Activated CD4-positive, alpha-beta T cell treated with anti-CD3 and anti-CD28 coated beads, Interleukin-2, amount 50 U/mL, for 1 hour (primary cell): Measurements from ENCODE around the gene RAB8A.
A peak's percentile ranks its signal among the peaks of the same experiment; 100 is the strongest.
"Not testable (repeated sequence)": the region's sequence is repeated elsewhere in the genome, so short reads cannot be mapped to it uniquely, and the experiment has no call there.

Experiments
- DNase-seq: peaks from one replicate; pipeline ENCODE4 v3.0.0-alpha.2; 2020

The RAB8A gene

DNA sequence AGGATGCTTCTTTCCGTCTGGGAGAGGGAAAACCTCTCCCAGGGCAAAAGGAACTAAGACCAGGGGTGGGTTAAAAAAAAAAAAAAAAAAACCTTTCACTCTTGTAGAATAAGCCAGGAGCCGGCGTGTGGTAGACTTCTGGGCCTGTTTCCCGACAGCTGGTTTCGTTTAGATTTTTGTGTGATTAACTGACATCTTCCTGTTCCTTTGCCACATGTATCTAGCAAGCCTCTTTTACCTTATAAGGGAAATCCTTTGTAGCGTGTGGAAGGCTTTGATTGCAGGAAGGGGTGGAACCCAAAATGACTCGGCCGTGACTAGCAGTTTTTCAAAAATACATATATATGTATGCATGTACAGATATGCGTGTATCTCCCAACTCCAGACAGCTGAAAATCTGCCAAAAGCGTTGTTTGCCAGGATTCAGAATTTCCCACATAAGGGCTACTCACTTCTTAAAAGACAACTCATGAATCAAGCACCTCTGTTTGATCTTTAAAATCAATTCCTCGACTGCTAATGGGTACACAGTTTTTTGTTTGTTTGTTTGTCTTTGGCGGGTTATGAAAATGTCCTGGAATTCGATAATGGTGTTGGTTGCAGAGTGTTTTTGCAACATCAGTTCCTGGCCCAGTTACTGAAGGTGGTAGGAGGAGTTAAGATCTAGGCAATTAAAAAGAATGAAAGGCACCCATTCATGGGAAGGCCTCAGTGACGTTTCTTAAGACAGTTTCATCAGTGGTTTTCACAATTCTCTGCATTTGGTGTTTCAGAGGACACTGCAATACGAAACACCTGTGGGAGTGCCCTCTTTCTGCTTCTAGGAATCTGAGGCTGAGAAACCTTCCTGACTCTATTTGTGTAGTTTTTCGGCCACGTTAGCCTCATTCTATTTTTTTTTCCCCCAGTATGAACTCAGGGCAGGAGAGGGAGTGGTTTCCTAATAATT, 32.7 kb upstream of the RAB8A start:
- peak; percentile 59 for DNase-seq

DNA sequence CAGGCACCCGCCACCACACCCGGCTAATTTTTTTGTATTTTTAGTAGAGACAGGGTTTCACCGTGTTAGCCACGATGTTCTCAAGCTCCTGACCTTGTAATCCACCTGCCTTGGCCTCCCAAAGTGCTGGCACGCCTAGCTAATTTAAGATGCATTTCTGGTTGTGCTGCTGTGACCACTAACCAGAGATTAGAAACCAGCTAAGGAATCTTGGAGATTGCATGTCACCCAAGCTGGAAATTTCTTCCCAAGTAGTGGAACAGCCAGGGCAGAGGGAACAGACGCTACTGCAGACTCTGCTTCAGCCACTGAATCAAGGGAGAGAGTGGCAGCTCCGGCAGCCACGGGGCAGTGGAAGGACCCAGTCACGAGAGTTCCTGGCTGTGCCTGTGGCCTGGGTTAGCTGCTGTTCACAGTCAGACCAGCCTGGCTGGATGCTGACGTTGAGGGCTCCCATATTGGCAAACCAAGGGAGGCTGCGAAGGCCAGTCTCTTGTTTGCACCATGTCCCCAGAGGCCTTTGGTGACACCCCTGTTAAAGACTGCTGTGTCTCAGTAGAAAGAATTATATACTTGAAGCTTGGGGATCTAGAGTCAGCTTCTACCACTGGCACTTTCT, 27.5 kb upstream of the RAB8A start:
- DNase-seq, result no peak

DNA sequence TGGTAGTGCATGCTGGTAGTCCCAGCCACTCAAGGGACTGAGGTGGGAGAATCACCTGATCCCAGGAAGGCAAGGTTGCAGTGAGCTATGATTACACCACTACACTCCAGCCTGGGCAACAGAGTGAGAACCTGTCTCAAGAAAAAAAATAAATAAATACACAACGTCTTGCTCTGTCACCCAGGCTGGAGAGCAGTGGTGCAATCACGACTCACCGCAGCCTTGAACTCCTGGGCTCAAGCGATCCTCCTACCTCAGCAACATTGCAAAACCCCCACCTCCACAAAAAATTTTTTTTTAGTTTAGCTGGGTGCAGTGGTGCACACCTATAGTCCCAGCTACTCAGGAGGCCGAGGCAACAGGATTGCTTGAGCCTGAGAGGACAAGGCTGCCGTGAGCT, 26.6 kb upstream of the RAB8A start:
- DNase-seq, result no peak

DNA sequence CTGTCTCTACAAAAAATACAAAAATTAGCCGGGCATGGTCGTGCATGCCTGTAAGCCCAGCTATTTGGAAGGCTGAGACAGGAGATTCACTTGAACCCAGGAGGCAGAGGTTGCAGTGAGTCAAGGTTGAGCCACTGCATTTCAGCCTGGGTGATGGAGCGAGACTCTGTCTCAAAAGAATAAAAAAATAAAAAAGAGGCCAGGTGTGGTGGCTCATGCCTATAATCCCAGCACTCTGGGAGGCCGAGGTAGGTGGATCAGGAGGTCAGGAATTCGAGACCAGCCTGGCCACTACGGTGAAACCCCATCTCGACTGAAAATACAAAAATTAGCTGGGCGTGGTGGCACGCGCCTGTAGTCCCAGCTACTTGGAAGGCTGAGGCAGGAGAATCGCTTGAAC, 24.3 kb upstream of the RAB8A start:
- DNase-seq, result not testable (repeated sequence)

DNA sequence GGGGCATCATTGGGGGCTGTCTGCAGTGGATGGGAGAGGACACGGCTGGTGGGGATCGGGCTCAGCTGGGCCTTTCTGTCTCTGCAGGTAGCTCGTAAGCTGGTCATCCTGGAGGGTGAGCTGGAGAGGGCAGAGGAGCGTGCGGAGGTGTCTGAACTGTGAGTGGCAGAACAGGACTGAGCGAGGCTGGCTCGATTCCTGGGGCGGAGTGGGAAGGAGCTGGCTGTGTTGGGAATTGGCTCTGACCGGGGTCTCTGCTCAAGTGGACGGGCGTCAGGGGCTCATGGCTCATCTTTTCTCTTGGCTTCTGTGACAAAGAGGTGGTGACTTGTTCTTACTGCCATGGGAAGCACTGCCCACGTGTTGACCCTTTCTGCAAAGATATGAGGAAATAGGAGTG, 23.7 kb upstream of the RAB8A start:
- no peak for DNase-seq

DNA sequence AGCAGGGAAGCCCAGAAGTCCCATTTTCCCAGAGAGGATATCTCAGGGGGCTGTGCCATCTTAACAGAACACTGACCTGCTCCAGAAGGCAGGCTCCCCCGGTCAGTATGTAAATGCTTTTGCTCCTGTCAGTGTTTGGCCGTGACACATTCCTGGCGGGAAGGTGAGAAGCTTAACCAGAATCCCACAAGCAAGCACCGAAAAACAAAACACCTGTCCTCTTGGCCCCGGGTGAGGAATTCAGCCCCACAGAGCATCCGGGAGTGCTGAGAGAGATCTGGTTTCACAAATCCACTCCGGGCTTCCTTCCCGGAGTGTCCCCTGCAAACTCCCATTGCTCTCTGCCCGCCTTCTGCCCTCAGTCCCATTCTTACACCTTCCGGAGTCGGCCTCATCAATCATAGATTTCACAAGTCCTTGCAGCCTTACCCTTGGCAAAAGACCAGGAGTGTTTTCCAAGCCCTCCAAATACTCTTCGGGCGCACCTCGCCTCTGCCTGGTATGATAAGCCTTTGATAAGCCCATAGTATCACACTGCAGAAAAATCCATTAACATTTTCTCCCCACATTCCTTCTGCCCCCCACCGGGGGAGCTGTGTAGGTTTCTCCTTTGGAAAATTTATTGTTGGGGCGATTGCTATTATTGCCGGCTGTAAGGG, 23.2 kb upstream of the RAB8A start:
- no peak for DNase-seq

DNA sequence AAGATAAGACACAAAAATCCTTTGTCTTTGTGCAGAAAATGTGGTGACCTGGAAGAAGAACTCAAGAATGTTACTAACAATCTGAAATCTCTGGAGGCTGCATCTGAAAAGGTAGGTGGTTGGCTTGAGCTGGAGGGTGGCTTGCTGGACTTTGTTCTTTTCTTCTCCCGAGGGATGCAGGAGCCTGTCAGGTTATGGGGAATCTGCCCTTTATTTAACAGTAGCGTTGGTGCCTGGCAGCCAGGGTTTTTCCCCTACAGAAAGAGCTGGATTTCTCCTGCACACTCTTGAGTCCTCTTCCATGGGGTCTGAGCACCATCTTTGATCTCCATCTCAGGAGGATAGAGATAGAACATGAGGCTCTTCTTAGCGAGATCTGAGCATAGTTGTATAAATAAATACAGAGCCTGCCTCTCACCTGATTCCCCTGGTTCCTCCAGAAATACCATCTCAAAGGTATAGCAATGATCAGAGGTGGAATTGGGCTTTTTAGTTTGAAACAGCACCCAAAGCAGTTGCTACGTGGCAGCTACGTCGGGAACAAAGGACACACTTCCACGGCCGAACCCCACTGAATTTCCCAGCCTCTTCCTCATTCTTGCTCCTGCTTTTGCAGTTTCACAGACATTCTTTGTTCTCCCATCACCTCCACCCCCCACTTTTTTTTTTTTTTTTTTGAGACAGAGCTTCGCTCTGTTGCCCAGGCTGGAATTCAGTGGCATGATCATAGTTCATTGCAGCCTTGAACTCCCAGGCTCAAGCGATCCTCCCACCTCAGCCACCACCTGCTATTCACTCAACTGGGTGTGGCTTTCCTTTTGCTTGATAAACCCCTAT, 22.5 kb upstream of the RAB8A start:
- no peak for DNase-seq

DNA sequence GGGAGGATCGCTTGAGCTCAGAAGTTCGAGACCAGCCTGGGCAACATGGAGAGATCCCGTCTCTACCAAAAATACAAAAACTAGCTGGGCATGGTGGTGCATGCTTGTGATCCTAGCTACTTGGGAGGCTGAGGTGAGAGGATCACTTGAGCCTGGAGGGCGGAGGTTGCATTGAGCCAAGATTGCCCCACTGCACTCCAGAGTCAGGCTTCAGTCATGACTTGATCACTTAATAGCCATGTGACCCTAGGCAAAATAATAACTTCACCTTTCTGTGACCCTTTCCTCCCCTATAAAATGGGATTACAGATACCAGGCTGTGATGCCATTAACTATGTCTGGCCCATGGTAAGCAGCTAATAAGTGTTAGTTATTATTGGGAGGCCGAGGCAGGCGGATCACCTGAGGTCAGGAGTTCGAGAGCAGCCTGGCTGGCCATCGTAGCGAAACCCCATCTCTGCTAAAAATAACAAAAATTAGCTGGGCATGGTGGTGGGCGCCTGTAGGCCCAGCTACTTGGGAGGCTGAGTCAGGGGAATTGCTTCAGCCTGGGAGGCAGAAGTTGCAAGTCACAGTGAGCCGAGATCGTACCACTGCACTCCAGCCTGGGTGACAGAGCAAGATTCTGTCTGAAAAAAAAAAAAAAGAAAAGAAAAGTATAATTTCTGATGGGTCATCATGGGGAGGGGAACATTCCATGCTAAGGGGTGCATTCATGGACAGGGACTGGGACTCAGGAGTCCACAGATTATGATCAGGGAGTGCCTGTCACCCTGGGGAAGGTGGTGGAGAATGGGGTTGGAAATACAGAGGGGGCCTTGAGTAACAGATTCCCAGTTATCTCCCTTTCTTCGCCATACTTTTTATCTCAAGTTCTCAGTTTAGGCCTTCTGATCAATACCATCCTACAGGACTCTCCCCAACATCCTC, 19.9 kb upstream of the RAB8A start:
- no peak for DNase-seq

DNA sequence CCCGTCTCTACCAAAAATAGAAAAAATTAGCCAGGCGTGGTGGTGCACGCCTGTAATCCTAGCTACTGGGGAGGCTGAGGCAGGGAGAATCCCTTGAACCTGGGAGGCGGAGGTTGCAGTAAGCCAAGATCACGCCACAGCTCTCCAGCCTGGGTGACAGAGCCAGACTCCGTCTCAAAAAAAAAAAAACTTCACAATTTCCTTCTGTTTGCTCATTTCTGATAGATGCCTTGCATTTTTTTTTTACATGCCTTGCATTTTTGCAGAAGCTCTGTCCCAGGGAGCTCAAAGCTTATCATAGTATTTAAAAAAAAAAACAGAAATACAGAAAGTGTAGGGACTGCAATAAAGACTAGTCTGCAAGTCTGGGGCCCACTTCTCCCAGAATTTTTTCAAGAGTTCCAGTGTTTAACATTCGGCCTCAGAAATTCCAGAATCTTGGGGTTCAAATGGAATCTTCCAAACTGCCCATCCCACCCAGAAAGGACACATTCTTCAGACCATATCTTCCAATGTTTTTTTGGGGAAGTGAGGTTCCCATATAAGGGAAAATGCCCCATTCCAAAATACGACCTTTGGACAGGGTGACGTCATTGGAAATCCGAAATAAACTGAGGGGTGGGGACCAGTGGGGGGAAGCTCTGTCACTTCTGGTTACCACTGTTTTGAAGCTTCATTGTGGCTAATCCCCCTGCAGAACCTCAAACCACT, 17.2 kb upstream of the RAB8A start:
- no peak for DNase-seq

DNA sequence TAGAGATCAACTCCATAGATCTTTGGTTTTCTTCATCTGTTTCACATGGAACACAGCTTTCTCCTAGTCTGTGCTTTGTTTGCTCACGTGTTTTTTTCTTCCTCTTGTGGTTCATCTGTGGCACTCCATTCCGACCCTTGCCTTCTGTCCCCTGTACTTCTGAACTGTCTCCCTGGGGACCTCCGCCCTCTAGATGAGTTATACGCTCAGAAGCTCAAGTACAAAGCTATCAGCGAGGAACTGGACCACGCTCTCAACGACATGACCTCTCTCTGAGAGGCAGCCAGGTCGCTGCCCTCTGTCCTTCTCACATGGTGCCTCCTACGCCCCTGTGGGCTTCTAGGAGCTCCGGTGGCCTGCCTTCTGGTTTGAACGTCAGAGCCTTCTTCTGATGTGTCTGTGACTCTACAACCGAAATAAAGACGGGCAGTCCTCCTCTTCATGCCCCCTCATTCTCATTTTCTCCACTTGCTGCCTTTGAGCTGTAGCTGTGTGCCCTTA, 16.6 kb upstream of the RAB8A start:
- DNase-seq, result no peak

DNA sequence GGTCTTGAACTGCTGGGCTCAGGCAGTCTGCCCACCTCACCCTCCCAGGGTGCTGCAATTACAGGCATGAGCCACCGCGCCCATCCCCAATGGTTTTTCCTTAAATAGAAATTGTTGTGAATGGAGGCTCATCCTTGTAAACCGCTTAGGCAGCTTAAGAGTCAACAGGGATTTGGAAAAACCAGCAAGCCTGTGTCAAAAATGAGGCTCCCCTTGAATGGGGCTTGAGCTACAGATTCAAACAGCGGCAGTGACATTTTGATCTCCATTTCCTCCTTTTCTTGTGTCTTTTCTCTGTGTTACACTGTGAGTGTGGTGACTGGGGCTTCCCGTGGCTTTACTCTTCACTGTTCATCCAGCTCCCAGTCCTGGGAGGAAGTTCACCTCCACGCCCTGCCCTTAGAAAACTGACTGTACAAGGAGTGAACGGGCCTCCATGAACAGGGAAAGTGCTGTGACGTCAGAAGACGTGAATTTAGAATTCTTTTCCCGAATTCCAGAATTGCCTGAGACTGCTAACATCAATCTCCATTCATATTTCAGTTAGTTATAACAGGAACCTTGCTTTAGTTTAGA, 15.3 kb upstream of the RAB8A start:
- DNase-seq, result no peak

DNA sequence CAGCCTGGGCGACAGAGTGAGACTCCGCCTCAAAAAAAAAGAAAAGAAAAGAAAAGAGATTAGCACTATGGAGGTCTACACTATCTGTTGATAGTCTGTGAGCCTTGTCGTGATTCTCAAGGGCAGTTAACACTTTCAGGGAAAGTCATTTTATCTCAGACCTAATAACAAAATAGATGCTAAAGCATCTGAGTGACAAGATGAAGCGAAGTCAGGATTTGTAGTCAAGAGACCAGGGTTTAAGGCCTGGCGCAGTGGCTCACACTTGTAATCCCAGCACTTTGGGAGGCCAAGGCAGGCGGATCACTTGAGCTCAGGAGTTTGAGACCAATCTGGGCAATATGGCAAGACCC, 13.3 kb upstream of the RAB8A start:
- DNase-seq, result no peak

DNA sequence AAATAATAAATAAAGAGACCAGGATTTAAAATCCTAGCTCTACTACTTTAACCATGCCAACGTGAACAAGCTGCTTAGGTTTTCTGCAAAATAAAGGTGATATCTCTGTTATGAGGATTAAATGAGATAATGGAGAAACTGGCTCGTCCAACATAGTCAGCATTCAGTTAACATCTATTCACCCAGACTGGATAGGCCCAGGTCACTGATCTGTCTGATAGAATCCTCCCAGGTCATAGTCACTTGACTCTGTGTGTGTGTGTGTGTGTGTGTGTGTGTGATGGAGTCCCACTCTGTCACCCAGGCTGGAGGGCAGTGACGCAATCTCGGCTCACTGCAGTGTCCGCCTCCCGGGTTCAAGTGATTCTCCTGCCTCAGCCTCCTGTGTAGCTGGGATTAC, 12.9 kb upstream of the RAB8A start:
- no peak for DNase-seq

DNA sequence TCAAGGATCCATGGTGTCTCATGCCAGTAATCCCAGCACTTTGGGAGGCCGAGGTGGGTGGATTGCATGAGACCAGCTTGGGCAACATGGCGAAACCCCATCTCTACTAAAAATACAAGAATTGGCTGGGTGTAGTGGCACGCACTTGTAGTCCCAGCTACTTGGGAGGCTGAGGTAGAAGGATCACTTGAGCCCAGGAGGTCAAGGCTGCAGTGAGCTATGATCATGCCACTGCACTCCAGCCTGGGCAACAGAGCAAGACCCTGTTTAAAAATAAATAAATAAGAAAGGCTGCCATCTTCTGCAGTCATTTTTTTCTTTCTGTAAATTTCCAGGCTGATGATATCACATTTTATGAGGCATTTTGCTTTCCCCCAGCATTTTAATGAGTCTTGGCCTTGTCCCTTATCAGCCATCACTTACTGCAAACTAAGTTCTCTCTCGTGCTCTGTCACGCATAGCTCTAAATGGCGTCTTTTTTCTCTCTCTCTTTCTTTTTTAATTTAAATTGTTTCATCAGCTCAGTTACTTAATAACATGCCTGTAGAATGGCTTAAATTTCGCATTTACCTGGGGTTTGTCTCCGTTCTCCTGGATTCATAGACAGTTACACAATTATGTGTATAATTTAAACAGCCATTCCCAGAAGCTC, 12.2 kb upstream of the RAB8A start:
- DNase-seq, result not testable (repeated sequence)

DNA sequence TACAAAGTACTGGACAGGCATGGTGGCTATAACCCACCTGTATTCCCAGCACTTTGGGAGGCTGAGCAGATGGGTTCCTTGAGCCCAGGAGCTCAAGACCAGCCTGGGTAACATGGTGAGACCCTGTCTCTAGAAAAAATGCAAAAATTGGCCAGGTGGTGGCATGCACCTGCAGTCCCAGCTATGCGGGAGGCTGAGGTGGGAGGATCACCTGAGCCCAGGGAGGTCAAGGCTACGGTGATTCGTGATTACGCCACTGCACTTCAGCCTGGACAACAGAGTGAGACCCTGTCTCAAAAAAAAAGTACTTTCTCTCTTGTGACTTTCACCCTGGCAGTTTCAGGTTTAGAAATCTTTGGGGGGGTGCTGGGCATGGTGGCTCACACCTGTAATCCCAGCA, 11.2 kb upstream of the RAB8A start:
- DNase-seq, result no peak

DNA sequence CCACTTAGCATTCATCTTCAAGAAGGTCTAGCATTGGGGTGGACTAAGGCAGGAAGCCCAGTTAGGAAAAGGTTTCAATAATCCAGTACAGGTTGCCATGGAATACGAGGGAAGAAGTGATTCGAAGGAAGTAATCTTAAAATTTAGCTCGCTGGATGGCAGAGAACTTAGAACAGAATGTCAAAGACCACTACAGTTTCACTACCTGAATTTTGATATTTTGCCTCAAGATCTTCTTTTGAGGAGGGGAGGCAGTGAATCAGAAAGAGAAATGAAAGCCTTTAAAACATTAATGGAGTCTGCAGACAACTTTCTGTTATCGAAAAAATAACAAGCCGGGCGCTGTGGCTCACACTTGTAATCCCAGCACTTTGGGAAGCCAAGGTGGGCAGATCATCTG, 7.0 kb upstream of the RAB8A start:
- DNase-seq, result no peak

DNA sequence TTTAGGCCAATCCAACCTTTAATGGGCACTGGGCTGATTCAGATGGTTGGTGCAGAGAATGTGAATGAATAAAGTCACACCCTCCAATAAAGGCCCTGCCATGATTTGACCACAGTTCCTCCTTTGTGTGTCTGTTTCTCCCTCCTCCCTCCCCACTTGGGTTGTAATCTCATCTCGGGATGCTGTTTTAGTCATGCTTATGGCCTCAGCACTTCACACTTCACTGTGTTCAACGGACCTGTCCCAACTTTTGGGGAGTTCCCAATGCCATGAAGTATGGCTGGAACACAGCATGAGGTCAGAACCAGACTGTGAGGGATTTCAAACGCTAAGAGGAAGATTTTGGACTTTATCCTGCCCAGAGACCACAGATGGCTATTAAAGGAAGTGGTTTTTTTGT, 5.6 kb upstream of the RAB8A start:
- no peak for DNase-seq

DNA sequence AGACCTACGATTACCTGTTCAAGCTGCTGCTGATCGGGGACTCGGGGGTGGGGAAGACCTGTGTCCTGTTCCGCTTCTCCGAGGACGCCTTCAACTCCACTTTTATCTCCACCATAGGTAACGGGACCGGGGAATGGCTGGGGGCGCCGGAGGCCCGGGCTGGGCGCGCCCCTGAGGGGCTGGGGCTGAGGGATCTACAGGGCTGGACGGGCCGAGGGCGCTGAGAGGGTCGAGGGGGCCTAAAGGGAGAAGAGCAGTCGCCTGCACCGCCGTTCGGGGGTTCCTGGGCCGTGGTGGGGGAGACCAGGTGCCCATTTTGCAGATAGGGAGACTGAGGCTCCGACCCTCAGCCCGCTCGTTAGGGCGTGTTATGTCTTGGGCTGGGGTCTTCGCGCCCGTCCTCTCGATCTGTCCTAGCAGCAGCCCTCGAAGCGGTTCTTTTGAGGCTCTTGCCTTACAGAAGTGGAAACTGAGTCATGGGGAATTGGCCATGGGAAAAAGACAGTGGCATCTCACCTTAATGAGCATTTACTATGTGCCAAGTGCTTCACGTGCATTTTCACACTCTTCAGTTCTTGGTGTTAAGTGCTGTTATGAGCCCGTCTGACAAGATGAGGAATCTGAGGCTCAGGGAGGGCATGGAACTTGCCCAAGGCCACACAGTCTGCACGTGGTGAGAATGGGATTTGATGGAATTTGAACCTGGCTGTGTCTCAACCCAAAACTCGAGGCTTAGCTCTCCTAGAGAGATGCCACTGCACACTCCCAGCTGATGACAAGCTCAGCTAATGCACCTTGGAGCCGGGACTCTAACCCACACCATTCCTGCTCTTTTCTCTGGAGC, 442 bp downstream of the RAB8A start:
- no peak for DNase-seq

DNA sequence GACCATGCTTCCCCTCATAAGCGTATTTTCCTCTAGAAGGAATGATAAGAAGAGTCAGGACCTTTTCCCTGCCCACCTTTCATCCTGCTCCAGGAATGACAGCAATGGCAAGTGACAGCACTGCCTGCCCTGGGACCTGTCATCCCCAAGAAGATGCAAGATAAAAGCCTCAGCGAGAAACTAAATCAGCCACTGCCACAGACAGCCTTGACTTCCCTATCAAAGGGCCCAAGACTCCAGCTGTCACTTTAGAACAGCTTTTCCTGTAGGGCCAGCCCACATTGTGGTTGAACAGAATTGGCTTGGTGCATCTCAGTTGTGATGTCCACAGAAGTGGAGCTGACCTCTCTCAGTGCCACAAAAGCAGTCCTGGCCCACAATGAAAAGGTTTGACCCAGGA, 1.1 kb downstream of the RAB8A start:
- no peak for DNase-seq
